ENCODE measurements around the gene MANEA. TPM values are rescaled to one million over a fixed set of nuclear protein-coding genes. Genes with fewer than 3 reads are reported as not detected.

MANEA gene
- 12.3 TPM for polyA plus RNA-seq (2013, experiment 1 of 2)
- 15.9 TPM for polyA plus RNA-seq (2013, experiment 2 of 2)

- H3K9me3 ChIP-seq (ENCODE audit: control insufficient read depth, low read length): peaks cover 3% of the 10 kb centered on the region
- H3K36me3 ChIP-seq (ENCODE audit: control insufficient read depth, insufficient read depth, low read length): no peaks in the 10 kb centered on the region
- H3K4me3 ChIP-seq (ENCODE audit: extremely low read depth, insufficient read depth, low read length, poor library complexity, severe bottlenecking): peak within 1 kb of the TSS; percentile 66
- WGBS, 2 experiments (ENCODE audit: insufficient coverage in 2 of 2): 0% methylated on average over 45 to 51 of the region's 70 CpGs
- H3K4me1 ChIP-seq (ENCODE audit: control insufficient read depth, insufficient read depth, low read length, poor library complexity, severe bottlenecking): peaks cover 5% of the 10 kb centered on the region
- peak within 1 kb of the TSS; percentile 92 for H3K27ac ChIP-seq (ENCODE audit: low read depth, low read length, severe bottlenecking)
Observed at GRCh38 chr6:95577304-95578105, at the start of gene MANEA. MANEA (plus strand) TSS chr6:95577535; CDS start chr6:95586440, 8,905 bp downstream.

- H3K4me1 ChIP-seq (ENCODE audit: control insufficient read depth, insufficient read depth, low read length, poor library complexity, severe bottlenecking): no peaks in the 10 kb centered on the region
- H3K4me3 ChIP-seq (ENCODE audit: extremely low read depth, insufficient read depth, low read length, poor library complexity, severe bottlenecking): no peak overlapping the region
- H3K9me3 ChIP-seq (ENCODE audit: control insufficient read depth, low read length): no peaks in the 10 kb centered on the region
- H3K27ac ChIP-seq (ENCODE audit: low read depth, low read length, severe bottlenecking): no peak overlapping the region
- no CpG with 5 or more reads among the region's 1 CpG for WGBS, 2 experiments (ENCODE audit: insufficient coverage in 2 of 2)
- no peaks in the 10 kb centered on the region for H3K36me3 ChIP-seq (ENCODE audit: control insufficient read depth, insufficient read depth, low read length)
Observed at GRCh38 chr6:95529762-95530161, 47.6 kb upstream of the MANEA start.

GRCh38 chr6:95530176-95530819 is 47.0 kb upstream of the MANEA start:
- H3K36me3 ChIP-seq (ENCODE audit: control insufficient read depth, insufficient read depth, low read length): no peaks in the 10 kb centered on the region
- no peak overlapping the region for H3K4me3 ChIP-seq (ENCODE audit: extremely low read depth, insufficient read depth, low read length, poor library complexity, severe bottlenecking)
- no peaks in the 10 kb centered on the region for H3K4me1 ChIP-seq (ENCODE audit: control insufficient read depth, insufficient read depth, low read length, poor library complexity, severe bottlenecking)
- 60% methylated on average over 1 of the region's 3 CpGs; no CpG with 5 or more reads in 1 of the 2 experiments for WGBS, 2 experiments (ENCODE audit: insufficient coverage in 2 of 2)
- H3K9me3 ChIP-seq (ENCODE audit: control insufficient read depth, low read length): no peaks in the 10 kb centered on the region
- H3K27ac ChIP-seq (ENCODE audit: low read depth, low read length, severe bottlenecking): no peak overlapping the region

GRCh38 chr6:95543798-95544197 is 33.5 kb upstream of the MANEA start:
- 86 to 100% methylated on average over 1 of the region's 1 CpG for WGBS, 2 experiments (ENCODE audit: insufficient coverage in 2 of 2)
- no peak overlapping the region for H3K27ac ChIP-seq (ENCODE audit: low read depth, low read length, severe bottlenecking)
- no peaks in the 10 kb centered on the region for H3K4me1 ChIP-seq (ENCODE audit: control insufficient read depth, insufficient read depth, low read length, poor library complexity, severe bottlenecking)
- no peaks in the 10 kb centered on the region for H3K9me3 ChIP-seq (ENCODE audit: control insufficient read depth, low read length)
- no peak overlapping the region for H3K4me3 ChIP-seq (ENCODE audit: extremely low read depth, insufficient read depth, low read length, poor library complexity, severe bottlenecking)
- H3K36me3 ChIP-seq (ENCODE audit: control insufficient read depth, insufficient read depth, low read length): no peaks in the 10 kb centered on the region

GRCh38 chr6:95544517-95545225 is 32.7 kb upstream of the MANEA start:
- 52% methylated on average over 2 of the region's 3 CpGs; no CpG with 5 or more reads in 1 of the 2 experiments for WGBS, 2 experiments (ENCODE audit: insufficient coverage in 2 of 2)
- no peak overlapping the region for H3K4me3 ChIP-seq (ENCODE audit: extremely low read depth, insufficient read depth, low read length, poor library complexity, severe bottlenecking)
- H3K9me3 ChIP-seq (ENCODE audit: control insufficient read depth, low read length): no peaks in the 10 kb centered on the region
- H3K4me1 ChIP-seq (ENCODE audit: control insufficient read depth, insufficient read depth, low read length, poor library complexity, severe bottlenecking): no peaks in the 10 kb centered on the region
- H3K27ac ChIP-seq (ENCODE audit: low read depth, low read length, severe bottlenecking): no peak overlapping the region
- no peaks in the 10 kb centered on the region for H3K36me3 ChIP-seq (ENCODE audit: control insufficient read depth, insufficient read depth, low read length)

- Histone ChIP-seq H3K4me3 (ENCODE audit: extremely low read depth, insufficient read depth, low read length, poor library complexity, severe bottlenecking) (no peak overlapping the region), H3K27ac (ENCODE audit: low read depth, low read length, severe bottlenecking) (no peak overlapping the region)
- WGBS, 2 experiments (ENCODE audit: insufficient coverage in 2 of 2): 70 to 80% methylated on average over 1 to 2 of the region's 3 CpGs
Observed at GRCh38 chr6:95545226-95545625, 32.1 kb upstream of the MANEA start.

GRCh38 chr6:95545686-95546085 is 31.6 kb upstream of the MANEA start:
- H3K27ac ChIP-seq (ENCODE audit: low read depth, low read length, severe bottlenecking): no peak overlapping the region
- H3K36me3 ChIP-seq (ENCODE audit: control insufficient read depth, insufficient read depth, low read length): no peaks in the 10 kb centered on the region
- no peak overlapping the region for H3K4me3 ChIP-seq (ENCODE audit: extremely low read depth, insufficient read depth, low read length, poor library complexity, severe bottlenecking)
- H3K9me3 ChIP-seq (ENCODE audit: control insufficient read depth, low read length): no peaks in the 10 kb centered on the region
- 93 to 100% methylated on average over 1 of the region's 2 CpGs for WGBS, 2 experiments (ENCODE audit: insufficient coverage in 2 of 2)
- no peaks in the 10 kb centered on the region for H3K4me1 ChIP-seq (ENCODE audit: control insufficient read depth, insufficient read depth, low read length, poor library complexity, severe bottlenecking)

More at GRCh38 chr6:95545226-95545625, 32.1 kb upstream of the MANEA start:
- H3K36me3 ChIP-seq (ENCODE audit: control insufficient read depth, insufficient read depth, low read length): no peaks in the 10 kb centered on the region
- no peaks in the 10 kb centered on the region for H3K9me3 ChIP-seq (ENCODE audit: control insufficient read depth, low read length)
- no peaks in the 10 kb centered on the region for H3K4me1 ChIP-seq (ENCODE audit: control insufficient read depth, insufficient read depth, low read length, poor library complexity, severe bottlenecking)

- Histone ChIP-seq H3K4me3 (ENCODE audit: extremely low read depth, insufficient read depth, low read length, poor library complexity, severe bottlenecking) (no peak overlapping the region), H3K4me1 (ENCODE audit: control insufficient read depth, insufficient read depth, low read length, poor library complexity, severe bottlenecking) (no peaks in the 10 kb centered on the region), H3K36me3 (ENCODE audit: control insufficient read depth, insufficient read depth, low read length) (no peaks in the 10 kb centered on the region), H3K9me3 (ENCODE audit: control insufficient read depth, low read length) (no peaks in the 10 kb centered on the region), H3K27ac (ENCODE audit: low read depth, low read length, severe bottlenecking) (no peak overlapping the region)
- WGBS, 2 experiments (ENCODE audit: insufficient coverage in 2 of 2): no CpG with 5 or more reads among the region's 1 CpG
Observed at GRCh38 chr6:95546148-95546547, 31.2 kb upstream of the MANEA start.

- no peaks in the 10 kb centered on the region for H3K4me1 ChIP-seq (ENCODE audit: control insufficient read depth, insufficient read depth, low read length, poor library complexity, severe bottlenecking)
- no peaks in the 10 kb centered on the region for H3K36me3 ChIP-seq (ENCODE audit: control insufficient read depth, insufficient read depth, low read length)
- no peak overlapping the region for H3K27ac ChIP-seq (ENCODE audit: low read depth, low read length, severe bottlenecking)
- no peaks in the 10 kb centered on the region for H3K9me3 ChIP-seq (ENCODE audit: control insufficient read depth, low read length)
- no CpG with 5 or more reads among the region's 1 CpG for WGBS, 2 experiments (ENCODE audit: insufficient coverage in 2 of 2)
- no peak overlapping the region for H3K4me3 ChIP-seq (ENCODE audit: extremely low read depth, insufficient read depth, low read length, poor library complexity, severe bottlenecking)
Observed at GRCh38 chr6:95547043-95547442, 30.3 kb upstream of the MANEA start.

GRCh38 chr6:95548188-95548786 is 29.0 kb upstream of the MANEA start:
- no peak overlapping the region for H3K4me3 ChIP-seq (ENCODE audit: extremely low read depth, insufficient read depth, low read length, poor library complexity, severe bottlenecking)
- no peaks in the 10 kb centered on the region for H3K36me3 ChIP-seq (ENCODE audit: control insufficient read depth, insufficient read depth, low read length)
- no peak overlapping the region for H3K27ac ChIP-seq (ENCODE audit: low read depth, low read length, severe bottlenecking)
- WGBS, 2 experiments (ENCODE audit: insufficient coverage in 2 of 2): 80 to 83% methylated on average over 2 of the region's 3 CpGs
- H3K9me3 ChIP-seq (ENCODE audit: control insufficient read depth, low read length): no peaks in the 10 kb centered on the region
- H3K4me1 ChIP-seq (ENCODE audit: control insufficient read depth, insufficient read depth, low read length, poor library complexity, severe bottlenecking): no peaks in the 10 kb centered on the region
